ENCODE measurements around the gene SGSM2.

DNA sequence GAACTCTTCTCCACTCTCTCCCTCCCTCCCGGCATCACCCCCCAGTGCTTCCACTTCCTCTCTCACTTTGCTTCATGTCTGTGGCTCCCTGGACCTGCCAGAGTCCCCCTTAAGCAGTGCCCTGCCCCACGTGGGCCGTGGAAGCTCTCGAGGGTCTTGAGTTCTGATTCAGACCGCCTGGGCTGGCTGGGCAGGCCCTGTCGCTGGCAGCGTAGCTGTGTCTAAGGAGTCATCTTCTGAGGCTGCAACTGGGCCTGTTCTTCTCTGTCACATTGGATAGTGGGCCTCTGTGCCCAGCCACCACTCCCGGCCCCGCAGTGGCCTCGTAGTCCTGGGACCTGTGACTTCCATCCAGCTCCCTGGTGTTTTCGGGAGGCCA is 32.9 kb downstream of the SGSM2 start:
- TF ChIP-seq, protein P1, sequence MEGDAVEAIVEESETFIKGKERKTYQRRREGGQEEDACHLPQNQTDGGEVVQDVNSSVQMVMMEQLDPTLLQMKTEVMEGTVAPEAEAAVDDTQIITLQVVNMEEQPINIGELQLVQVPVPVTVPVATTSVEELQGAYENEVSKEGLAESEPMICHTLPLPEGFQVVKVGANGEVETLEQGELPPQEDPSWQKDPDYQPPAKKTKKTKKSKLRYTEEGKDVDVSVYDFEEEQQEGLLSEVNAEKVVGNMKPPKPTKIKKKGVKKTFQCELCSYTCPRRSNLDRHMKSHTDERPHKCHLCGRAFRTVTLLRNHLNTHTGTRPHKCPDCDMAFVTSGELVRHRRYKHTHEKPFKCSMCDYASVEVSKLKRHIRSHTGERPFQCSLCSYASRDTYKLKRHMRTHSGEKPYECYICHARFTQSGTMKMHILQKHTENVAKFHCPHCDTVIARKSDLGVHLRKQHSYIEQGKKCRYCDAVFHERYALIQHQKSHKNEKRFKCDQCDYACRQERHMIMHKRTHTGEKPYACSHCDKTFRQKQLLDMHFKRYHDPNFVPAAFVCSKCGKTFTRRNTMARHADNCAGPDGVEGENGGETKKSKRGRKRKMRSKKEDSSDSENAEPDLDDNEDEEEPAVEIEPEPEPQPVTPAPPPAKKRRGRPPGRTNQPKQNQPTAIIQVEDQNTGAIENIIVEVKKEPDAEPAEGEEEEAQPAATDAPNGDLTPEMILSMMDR (IDR thresholded peaks at IDR 0.05 in 8 of 11, conservative IDR thresholded peaks at IDR 0.05 in 3 of 11) = no peak
- TF ChIP-seq POLR2AphosphoS5 (IDR thresholded peaks at IDR 0.05) = no peak
